WTC11 (cell line): ENCODE results near the gene ZEB1. TPM values are rescaled to one million over a fixed set of nuclear protein-coding genes. Genes with fewer than 3 reads are reported as not detected.
A peak's percentile ranks its signal among the peaks of the same experiment; 100 is the strongest.

Experiments used
- ATAC-seq: fragments of 200-7000 bp; cut with Tn5 transposase; 2 replicates; pipeline ENCODE4 v1.10.0; 2021; ENCODE audit warnings: mild to moderate bottlenecking, moderate library complexity
- CTCF ChIA-PET: fragments of 300-600 bp; sonication (Branson Sonifier 250); formaldehyde crosslinking; loops from one replicate; lab custom pipeline; 2021; ENCODE audit warnings: antibody characterized with exemption; lab: Charles Lee
- POLR2A ChIA-PET: fragments of 350-600 bp; sonication (Branson Sonifier 250); formaldehyde crosslinking; loops from one replicate; lab custom pipeline; 2021; ENCODE audit warnings: antibody characterized with exemption; lab: Charles Lee
- DNase-seq: peaks from one replicate; pipeline ENCODE4 v3.0.0; 2021; ENCODE audit warnings: low spot score
- H3K27ac Mint-ChIP-seq: 2 replicates; pipeline ENCODE4 v1.8.0; 2021; ENCODE audit warnings: mixed read lengths
- H3K27me3 Mint-ChIP-seq: 2 replicates; pipeline ENCODE4 v1.8.0; 2021; ENCODE audit warnings: low read depth, mild to moderate bottlenecking, moderate library complexity, mixed read lengths
- H3K36me3 Mint-ChIP-seq: 2 replicates; pipeline ENCODE4 v1.8.0; 2021; ENCODE audit warnings: mixed read lengths
- H3K4me1 Mint-ChIP-seq: 2 replicates; pipeline ENCODE4 v1.8.0; 2022; ENCODE audit warnings: mixed read lengths
- H3K4me3 Mint-ChIP-seq: 2 replicates; pipeline ENCODE4 v1.8.0; 2021; ENCODE audit warnings: mild to moderate bottlenecking, moderate library complexity, mixed read lengths
- H3K9me3 Mint-ChIP-seq: 2 replicates; pipeline ENCODE4 v1.8.0; 2021; ENCODE audit warnings: mixed read lengths
- ELF4 ChIP-seq: sonication (generic); formaldehyde crosslinking; IDR thresholded peaks from 2 replicates; pipeline ENCODE4 v1.8.1; 2022; ENCODE audit warnings: low read depth, mild to moderate bottlenecking, moderate library complexity, missing genetic modification reagents
- GRHL2 ChIP-seq: fragments of 250-450 bp; sonication (Bioruptor Pico); IDR thresholded peaks from 2 replicates; pipeline ENCODE4 v1.8.0; 2022; ENCODE audit warnings: mild to moderate bottlenecking, moderate library complexity; ENCODE audit not compliant: insufficient replicate concordance, severe bottlenecking
- GTF2I ChIP-seq: fragments of 250-450 bp; sonication (Bioruptor Pico); conservative IDR thresholded peaks from 2 replicates; pipeline ENCODE4 v1.4.0; 2021; ENCODE audit warnings: mild to moderate bottlenecking
- HMGA2 ChIP-seq: fragments of 250-450 bp; sonication (Bioruptor Pico); IDR thresholded peaks from 2 replicates; pipeline ENCODE4 v1.4.0; 2021; ENCODE audit warnings: mild to moderate bottlenecking, moderate library complexity
- JUN ChIP-seq: sonication (generic); formaldehyde crosslinking; IDR thresholded peaks from 2 replicates; pipeline ENCODE4 v1.8.0; 2023; ENCODE audit warnings: mild to moderate bottlenecking, missing genetic modification reagents
- NFE2L1 ChIP-seq: sonication (generic); formaldehyde crosslinking; IDR thresholded peaks from 2 replicates; pipeline ENCODE4 v1.8.1; 2023; ENCODE audit warnings: missing genetic modification reagents
- NFYB ChIP-seq: sonication (generic); formaldehyde crosslinking; conservative IDR thresholded peaks from 2 replicates; pipeline ENCODE4 v1.8.0; 2022; ENCODE audit warnings: low read depth, missing genetic modification reagents
- ZBTB21 ChIP-seq: sonication (generic); formaldehyde crosslinking; IDR thresholded peaks from 2 replicates; pipeline ENCODE4 v1.8.1; 2023; ENCODE audit warnings: mild to moderate bottlenecking, missing genetic modification reagents, borderline replicate concordance
- ZNF423 ChIP-seq: fragments of 250-450 bp; sonication (Bioruptor Pico); IDR thresholded peaks from 2 replicates; pipeline ENCODE4 v2.1.2; 2022; ENCODE audit warnings: mild to moderate bottlenecking, moderate library complexity
- total RNA-seq: library from RNA; stranded (reverse); gene quantifications from 3 replicates; pipeline ENCODE4 v1.2.3, GENCODE V29; 2021
- TF ChIP-seq, protein P1 (sequence below): fragments of 250-450 bp; sonication (Bioruptor Pico); IDR thresholded peaks from 2 replicates; pipeline ENCODE4 v1.9.0; 2021; ENCODE audit warnings: mild to moderate bottlenecking
- TF ChIP-seq, protein P2 (sequence below): sonication (generic); formaldehyde crosslinking; IDR thresholded peaks from 2 replicates; pipeline ENCODE4 v1.8.0; 2022; ENCODE audit warnings: mild to moderate bottlenecking, missing genetic modification reagents
- TF ChIP-seq, protein P3 (sequence below): sonication (generic); formaldehyde crosslinking; IDR thresholded peaks from 2 replicates; pipeline ENCODE4 v1.8.0; 2022; ENCODE audit warnings: missing genetic modification reagents
- TF ChIP-seq, protein P4 (sequence below): sonication (generic); formaldehyde crosslinking; IDR thresholded peaks from 2 replicates; pipeline ENCODE4 v1.8.1; 2023; ENCODE audit warnings: mild to moderate bottlenecking, missing genetic modification reagents, moderate library complexity
- TF ChIP-seq, protein P5 (sequence below): sonication (generic); formaldehyde crosslinking; IDR thresholded peaks from 2 replicates; pipeline ENCODE4 v1.8.1; 2023; ENCODE audit warnings: mild to moderate bottlenecking, missing genetic modification reagents, moderate library complexity
- TF ChIP-seq, protein P6 (sequence below): sonication (generic); formaldehyde crosslinking; IDR thresholded peaks from 2 replicates; pipeline ENCODE4 v1.8.1; 2023; ENCODE audit warnings: mild to moderate bottlenecking, moderate library complexity, missing genetic modification reagents
- TF ChIP-seq, protein P7 (sequence below): fragments of 250-450 bp; sonication (Bioruptor Pico); IDR thresholded peaks from 2 replicates; pipeline ENCODE4 v1.9.0; 2021; ENCODE audit warnings: mild to moderate bottlenecking, borderline replicate concordance

Gene ZEB1
- total RNA-seq, 1 experiment from 2014 or later: 0.39 TPM

DNA sequence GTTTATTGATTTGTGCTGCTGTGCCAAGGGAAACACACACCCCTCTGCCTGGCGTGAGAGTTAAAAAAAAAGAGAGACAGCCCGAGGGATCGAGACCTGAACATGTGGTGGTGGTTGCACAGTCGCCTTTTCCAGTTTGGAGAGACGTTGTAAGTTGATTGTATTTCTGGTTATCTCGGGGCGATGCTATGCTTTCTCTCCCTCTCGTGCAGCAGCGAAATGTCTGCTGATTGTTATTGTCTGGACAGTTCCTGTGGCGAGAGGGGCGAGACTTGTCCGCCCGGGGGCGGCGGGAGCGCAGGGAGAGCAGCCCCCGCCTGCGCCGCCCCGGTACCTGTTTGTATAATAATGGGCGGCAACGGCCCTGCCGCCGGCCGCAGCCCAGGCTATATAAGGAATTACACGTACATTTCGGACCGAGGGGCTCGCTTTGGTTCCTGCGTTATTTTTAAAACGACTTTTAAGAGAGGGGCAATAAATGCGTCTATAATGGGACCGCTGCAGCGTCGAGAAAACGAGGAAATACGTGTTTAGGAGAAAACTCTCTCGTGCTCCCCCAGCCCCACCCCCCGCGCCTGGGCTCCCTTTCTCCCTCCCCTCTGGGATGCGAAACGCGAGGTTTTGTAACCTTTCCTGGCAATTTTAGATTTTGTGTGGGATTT is 1.7 kb downstream of the ZEB1 start:
- DNase-seq (peak; percentile 32), ATAC-seq (no peak)
- ChIA-PET CTCF (no interaction called here), POLR2A (no interaction called here)
- no peaks in the 10 kb centered on the region for H3K9me3 Mint-ChIP-seq
- peak overlapping the region; percentile 73 for H3K4me3 Mint-ChIP-seq
- H3K27me3 Mint-ChIP-seq: peaks cover 75% of the 10 kb centered on the region
- H3K36me3 Mint-ChIP-seq: no peaks in the 10 kb centered on the region
- H3K27ac Mint-ChIP-seq: no peak overlapping the region
- TF ChIP-seq, protein P1, sequence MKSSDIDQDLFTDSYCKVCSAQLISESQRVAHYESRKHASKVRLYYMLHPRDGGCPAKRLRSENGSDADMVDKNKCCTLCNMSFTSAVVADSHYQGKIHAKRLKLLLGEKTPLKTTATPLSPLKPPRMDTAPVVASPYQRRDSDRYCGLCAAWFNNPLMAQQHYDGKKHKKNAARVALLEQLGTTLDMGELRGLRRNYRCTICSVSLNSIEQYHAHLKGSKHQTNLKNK: no peak
- TF ChIP-seq ELF4 (CRISPR knock-in tag): no peak
- H3K4me1 Mint-ChIP-seq: peaks cover 13% of the 10 kb centered on the region

DNA sequence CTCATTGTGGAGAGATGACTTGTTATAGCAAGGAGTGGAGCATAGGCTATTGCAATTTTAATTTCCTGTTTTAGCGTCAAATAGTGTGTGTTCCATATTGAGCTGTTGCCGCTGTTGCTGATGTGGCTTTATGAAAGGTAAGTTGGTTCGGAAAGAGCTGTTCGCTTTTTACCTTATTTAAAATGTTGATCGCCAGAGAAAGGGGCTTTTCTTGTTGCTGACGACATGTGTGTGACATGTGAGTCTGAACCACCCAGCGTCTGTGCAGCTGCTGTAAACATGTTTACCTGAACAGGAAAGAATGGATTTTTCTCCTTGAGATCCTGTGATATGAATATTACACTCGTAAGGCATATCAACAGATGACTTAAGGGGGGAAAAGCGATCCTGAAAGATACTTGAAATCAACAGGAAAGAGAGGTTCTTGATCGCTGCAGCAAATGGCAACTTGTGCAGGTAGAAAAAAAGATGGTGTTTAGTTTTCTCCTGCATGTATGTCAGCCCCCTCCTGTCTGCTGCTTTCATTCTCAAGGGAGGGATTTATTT is 2.5 kb downstream of the ZEB1 start:
- no peak for ATAC-seq
- no peak overlapping the region for H3K27ac Mint-ChIP-seq
- TF ChIP-seq, protein P2, sequence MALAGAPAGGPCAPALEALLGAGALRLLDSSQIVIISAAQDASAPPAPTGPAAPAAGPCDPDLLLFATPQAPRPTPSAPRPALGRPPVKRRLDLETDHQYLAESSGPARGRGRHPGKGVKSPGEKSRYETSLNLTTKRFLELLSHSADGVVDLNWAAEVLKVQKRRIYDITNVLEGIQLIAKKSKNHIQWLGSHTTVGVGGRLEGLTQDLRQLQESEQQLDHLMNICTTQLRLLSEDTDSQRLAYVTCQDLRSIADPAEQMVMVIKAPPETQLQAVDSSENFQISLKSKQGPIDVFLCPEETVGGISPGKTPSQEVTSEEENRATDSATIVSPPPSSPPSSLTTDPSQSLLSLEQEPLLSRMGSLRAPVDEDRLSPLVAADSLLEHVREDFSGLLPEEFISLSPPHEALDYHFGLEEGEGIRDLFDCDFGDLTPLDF: no peak
- TF ChIP-seq, protein P3, sequence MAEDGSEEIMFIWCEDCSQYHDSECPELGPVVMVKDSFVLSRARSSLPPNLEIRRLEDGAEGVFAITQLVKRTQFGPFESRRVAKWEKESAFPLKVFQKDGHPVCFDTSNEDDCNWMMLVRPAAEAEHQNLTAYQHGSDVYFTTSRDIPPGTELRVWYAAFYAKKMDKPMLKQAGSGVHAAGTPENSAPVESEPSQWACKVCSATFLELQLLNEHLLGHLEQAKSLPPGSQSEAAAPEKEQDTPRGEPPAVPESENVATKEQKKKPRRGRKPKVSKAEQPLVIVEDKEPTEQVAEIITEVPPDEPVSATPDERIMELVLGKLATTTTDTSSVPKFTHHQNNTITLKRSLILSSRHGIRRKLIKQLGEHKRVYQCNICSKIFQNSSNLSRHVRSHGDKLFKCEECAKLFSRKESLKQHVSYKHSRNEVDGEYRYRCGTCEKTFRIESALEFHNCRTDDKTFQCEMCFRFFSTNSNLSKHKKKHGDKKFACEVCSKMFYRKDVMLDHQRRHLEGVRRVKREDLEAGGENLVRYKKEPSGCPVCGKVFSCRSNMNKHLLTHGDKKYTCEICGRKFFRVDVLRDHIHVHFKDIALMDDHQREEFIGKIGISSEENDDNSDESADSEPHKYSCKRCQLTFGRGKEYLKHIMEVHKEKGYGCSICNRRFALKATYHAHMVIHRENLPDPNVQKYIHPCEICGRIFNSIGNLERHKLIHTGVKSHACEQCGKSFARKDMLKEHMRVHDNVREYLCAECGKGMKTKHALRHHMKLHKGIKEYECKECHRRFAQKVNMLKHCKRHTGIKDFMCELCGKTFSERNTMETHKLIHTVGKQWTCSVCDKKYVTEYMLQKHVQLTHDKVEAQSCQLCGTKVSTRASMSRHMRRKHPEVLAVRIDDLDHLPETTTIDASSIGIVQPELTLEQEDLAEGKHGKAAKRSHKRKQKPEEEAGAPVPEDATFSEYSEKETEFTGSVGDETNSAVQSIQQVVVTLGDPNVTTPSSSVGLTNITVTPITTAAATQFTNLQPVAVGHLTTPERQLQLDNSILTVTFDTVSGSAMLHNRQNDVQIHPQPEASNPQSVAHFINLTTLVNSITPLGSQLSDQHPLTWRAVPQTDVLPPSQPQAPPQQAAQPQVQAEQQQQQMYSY: no peak
- TF ChIP-seq GTF2I: no peak
- TF ChIP-seq ZNF423 (CRISPR knock-in tag): no peak
- CTCF ChIA-PET: no interaction called here
- H3K4me3 Mint-ChIP-seq: peak overlapping the region; percentile 73
- H3K36me3 Mint-ChIP-seq: no peaks in the 10 kb centered on the region
- DNase-seq: no peak
- POLR2A ChIA-PET: no interaction called here
- H3K9me3 Mint-ChIP-seq: no peaks in the 10 kb centered on the region
- peaks cover 79% of the 10 kb centered on the region for H3K27me3 Mint-ChIP-seq
- H3K4me1 Mint-ChIP-seq: peaks cover 13% of the 10 kb centered on the region

DNA sequence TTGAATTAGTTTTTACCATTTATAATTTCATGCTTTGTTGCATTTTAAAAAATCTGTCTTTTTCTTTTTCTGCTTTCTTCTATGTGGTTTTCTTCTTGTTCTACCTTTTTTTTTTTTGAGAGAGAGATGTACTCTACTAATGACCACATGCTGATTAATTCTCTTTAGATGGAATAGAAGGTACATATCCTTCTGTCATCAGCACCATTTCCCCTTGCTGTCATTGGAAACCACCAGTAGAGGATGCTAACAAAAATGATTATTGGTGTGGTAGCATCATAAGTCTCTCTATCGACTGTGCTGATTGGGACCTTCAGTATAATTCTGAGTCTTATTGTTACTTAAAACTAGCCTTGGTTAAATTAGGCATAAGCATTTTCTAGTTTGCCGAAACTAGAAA is 3.6 kb downstream of the ZEB1 start:
- Mint-ChIP-seq H3K27me3 (peaks cover 77% of the 10 kb centered on the region), H3K4me3 (no peak overlapping the region), H3K27ac (no peak overlapping the region), H3K4me1 (peaks cover 13% of the 10 kb centered on the region), H3K36me3 (no peaks in the 10 kb centered on the region), H3K9me3 (no peaks in the 10 kb centered on the region)
- ChIA-PET CTCF (no interaction called here), POLR2A (no interaction called here)
- DNase-seq: no peak
- ATAC-seq: no peak
- no peak for TF ChIP-seq HMGA2 (CRISPR knock-in tag)
- TF ChIP-seq, protein P2: no peak
- no peak for TF ChIP-seq GRHL2 (CRISPR knock-in tag)
- no peak for TF ChIP-seq NFE2L1 (CRISPR knock-in tag)
- TF ChIP-seq, protein P4, sequence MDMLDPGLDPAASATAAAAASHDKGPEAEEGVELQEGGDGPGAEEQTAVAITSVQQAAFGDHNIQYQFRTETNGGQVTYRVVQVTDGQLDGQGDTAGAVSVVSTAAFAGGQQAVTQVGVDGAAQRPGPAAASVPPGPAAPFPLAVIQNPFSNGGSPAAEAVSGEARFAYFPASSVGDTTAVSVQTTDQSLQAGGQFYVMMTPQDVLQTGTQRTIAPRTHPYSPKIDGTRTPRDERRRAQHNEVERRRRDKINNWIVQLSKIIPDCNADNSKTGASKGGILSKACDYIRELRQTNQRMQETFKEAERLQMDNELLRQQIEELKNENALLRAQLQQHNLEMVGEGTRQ (CRISPR knock-in tag): no peak
- no peak for TF ChIP-seq ZBTB21 (CRISPR knock-in tag)
- TF ChIP-seq JUN (CRISPR knock-in tag): no peak
- TF ChIP-seq, protein P5, sequence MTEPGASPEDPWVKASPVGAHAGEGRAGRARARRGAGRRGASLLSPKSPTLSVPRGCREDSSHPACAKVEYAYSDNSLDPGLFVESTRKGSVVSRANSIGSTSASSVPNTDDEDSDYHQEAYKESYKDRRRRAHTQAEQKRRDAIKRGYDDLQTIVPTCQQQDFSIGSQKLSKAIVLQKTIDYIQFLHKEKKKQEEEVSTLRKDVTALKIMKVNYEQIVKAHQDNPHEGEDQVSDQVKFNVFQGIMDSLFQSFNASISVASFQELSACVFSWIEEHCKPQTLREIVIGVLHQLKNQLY (CRISPR knock-in tag): no peak
- TF ChIP-seq, protein P6, sequence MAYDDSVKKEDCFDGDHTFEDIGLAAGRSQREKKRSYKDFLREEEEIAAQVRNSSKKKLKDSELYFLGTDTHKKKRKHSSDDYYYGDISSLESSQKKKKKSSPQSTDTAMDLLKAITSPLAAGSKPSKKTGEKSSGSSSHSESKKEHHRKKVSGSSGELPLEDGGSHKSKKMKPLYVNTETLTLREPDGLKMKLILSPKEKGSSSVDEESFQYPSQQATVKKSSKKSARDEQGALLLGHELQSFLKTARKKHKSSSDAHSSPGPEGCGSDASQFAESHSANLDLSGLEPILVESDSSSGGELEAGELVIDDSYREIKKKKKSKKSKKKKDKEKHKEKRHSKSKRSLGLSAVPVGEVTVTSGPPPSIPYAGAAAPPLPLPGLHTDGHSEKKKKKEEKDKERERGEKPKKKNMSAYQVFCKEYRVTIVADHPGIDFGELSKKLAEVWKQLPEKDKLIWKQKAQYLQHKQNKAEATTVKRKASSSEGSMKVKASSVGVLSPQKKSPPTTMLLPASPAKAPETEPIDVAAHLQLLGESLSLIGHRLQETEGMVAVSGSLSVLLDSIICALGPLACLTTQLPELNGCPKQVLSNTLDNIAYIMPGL (CRISPR knock-in tag): no peak
- TF ChIP-seq, protein P7, sequence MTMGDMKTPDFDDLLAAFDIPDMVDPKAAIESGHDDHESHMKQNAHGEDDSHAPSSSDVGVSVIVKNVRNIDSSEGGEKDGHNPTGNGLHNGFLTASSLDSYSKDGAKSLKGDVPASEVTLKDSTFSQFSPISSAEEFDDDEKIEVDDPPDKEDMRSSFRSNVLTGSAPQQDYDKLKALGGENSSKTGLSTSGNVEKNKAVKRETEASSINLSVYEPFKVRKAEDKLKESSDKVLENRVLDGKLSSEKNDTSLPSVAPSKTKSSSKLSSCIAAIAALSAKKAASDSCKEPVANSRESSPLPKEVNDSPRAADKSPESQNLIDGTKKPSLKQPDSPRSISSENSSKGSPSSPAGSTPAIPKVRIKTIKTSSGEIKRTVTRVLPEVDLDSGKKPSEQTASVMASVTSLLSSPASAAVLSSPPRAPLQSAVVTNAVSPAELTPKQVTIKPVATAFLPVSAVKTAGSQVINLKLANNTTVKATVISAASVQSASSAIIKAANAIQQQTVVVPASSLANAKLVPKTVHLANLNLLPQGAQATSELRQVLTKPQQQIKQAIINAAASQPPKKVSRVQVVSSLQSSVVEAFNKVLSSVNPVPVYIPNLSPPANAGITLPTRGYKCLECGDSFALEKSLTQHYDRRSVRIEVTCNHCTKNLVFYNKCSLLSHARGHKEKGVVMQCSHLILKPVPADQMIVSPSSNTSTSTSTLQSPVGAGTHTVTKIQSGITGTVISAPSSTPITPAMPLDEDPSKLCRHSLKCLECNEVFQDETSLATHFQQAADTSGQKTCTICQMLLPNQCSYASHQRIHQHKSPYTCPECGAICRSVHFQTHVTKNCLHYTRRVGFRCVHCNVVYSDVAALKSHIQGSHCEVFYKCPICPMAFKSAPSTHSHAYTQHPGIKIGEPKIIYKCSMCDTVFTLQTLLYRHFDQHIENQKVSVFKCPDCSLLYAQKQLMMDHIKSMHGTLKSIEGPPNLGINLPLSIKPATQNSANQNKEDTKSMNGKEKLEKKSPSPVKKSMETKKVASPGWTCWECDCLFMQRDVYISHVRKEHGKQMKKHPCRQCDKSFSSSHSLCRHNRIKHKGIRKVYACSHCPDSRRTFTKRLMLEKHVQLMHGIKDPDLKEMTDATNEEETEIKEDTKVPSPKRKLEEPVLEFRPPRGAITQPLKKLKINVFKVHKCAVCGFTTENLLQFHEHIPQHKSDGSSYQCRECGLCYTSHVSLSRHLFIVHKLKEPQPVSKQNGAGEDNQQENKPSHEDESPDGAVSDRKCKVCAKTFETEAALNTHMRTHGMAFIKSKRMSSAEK: no peak
- no peak for TF ChIP-seq NFYB (CRISPR knock-in tag)
